Progenitor cell of endocrine pancreas (in vitro differentiated cells): ENCODE data around the gene NUDT21. TPM values are rescaled to one million over a fixed set of nuclear protein-coding genes. Genes with fewer than 3 reads are reported as not detected.

Source experiments
- DNase-seq: peaks from one replicate; pipeline ENCODE4 v3.0.0; 2021; ENCODE audit warnings: low spot score; ENCODE audit not compliant: unreplicated experiment
- H3K27ac Mint-ChIP-seq: 2 replicates; pipeline ENCODE4 v1.8.0; 2021; ENCODE audit warnings: mild to moderate bottlenecking, moderate library complexity, mixed read lengths
- H3K27me3 Mint-ChIP-seq: 2 replicates; pipeline ENCODE4 v1.8.0; 2021; ENCODE audit warnings: mixed read lengths
- H3K36me3 Mint-ChIP-seq: 2 replicates; pipeline ENCODE4 v1.8.0; 2022; ENCODE audit warnings: mixed read lengths; ENCODE audit not compliant: insufficient read depth
- H3K4me1 Mint-ChIP-seq: 2 replicates; pipeline ENCODE4 v1.8.0; 2021; ENCODE audit warnings: low read depth, mixed read lengths
- H3K4me3 Mint-ChIP-seq: 2 replicates; pipeline ENCODE4 v1.8.0; 2021; ENCODE audit warnings: low read depth, mild to moderate bottlenecking, moderate library complexity, mixed read lengths
- H3K9me3 Mint-ChIP-seq: 2 replicates; pipeline ENCODE4 v1.8.0; 2021; ENCODE audit warnings: low read depth, mixed read lengths
- total RNA-seq: library from RNA; stranded (reverse); gene quantifications from 2 replicates; pipeline ENCODE4 v1.2.1, GENCODE V29; 2021
- TF ChIP-seq, protein P1 (sequence below): fragments of 200-600 bp; sonication (generic); IDR thresholded peaks from one replicate; pipeline ENCODE4 v1.5.0; 2021; ENCODE audit warnings: antibody characterized with exemption, mild to moderate bottlenecking; ENCODE audit not compliant: unreplicated experiment

NUDT21 gene
- total RNA-seq, 1 donor from 2014 or later = 139 TPM

- H3K27ac Mint-ChIP-seq = peak overlapping the region; percentile 95
- TF ChIP-seq, protein P1, sequence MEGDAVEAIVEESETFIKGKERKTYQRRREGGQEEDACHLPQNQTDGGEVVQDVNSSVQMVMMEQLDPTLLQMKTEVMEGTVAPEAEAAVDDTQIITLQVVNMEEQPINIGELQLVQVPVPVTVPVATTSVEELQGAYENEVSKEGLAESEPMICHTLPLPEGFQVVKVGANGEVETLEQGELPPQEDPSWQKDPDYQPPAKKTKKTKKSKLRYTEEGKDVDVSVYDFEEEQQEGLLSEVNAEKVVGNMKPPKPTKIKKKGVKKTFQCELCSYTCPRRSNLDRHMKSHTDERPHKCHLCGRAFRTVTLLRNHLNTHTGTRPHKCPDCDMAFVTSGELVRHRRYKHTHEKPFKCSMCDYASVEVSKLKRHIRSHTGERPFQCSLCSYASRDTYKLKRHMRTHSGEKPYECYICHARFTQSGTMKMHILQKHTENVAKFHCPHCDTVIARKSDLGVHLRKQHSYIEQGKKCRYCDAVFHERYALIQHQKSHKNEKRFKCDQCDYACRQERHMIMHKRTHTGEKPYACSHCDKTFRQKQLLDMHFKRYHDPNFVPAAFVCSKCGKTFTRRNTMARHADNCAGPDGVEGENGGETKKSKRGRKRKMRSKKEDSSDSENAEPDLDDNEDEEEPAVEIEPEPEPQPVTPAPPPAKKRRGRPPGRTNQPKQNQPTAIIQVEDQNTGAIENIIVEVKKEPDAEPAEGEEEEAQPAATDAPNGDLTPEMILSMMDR = no peak
Observed at GRCh38 chr16:56423584-56424403, 27.3 kb downstream of the NUDT21 start.

GRCh38 chr16:56422896-56423441, 28.2 kb downstream of the NUDT21 start:
- no peaks in the 10 kb centered on the region for H3K27me3 Mint-ChIP-seq
- peaks cover 31% of the 10 kb centered on the region for H3K4me1 Mint-ChIP-seq
- peak overlapping the region; percentile 14 for H3K4me3 Mint-ChIP-seq
- H3K9me3 Mint-ChIP-seq = no peaks in the 10 kb centered on the region
- no peak overlapping the region for H3K27ac Mint-ChIP-seq
- no peak for DNase-seq
- H3K36me3 Mint-ChIP-seq = no peaks in the 10 kb centered on the region
- TF ChIP-seq, protein P1 = no peak

More at GRCh38 chr16:56423584-56424403, 27.3 kb downstream of the NUDT21 start:
- Mint-ChIP-seq H3K4me1 (peaks cover 31% of the 10 kb centered on the region), H3K4me3 (peak overlapping the region; percentile 86), H3K27me3 (no peaks in the 10 kb centered on the region), H3K36me3 (no peaks in the 10 kb centered on the region), H3K9me3 (no peaks in the 10 kb centered on the region)
- no peak for DNase-seq

DNA sequence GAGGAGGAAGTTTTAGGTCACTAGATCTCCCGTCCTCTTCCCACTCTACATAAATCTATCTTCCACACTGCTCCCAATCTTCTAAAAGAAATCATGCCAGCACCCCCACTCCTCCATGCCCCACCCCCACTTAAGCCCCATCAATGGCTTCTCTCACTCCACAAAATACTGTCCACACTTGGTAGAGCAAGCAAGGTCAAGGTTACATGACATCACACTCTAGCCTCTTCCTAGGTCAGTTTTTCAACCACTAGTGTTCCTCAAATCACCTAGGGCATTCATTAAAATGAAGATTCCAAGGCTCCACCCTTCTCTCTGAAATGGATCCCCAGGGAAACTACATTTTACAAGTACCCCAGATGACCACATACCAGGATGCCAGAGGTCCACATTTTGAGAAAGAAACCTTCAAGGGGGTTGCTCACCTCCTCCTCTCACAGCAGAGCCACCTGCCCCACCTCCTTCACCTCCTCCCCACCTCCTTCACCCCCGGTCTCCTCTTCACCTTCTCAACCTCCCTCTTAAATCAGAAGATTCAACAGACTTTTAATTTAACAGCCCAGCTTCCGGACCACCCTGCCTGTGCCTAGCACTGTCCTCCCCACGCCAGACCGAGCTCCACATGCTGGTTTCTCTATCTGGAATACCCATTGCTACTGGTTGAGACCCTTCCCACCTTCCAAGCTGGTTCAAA, 29.0 kb downstream of the NUDT21 start:
- H3K4me1 Mint-ChIP-seq = peaks cover 31% of the 10 kb centered on the region
- peak overlapping the region; percentile 33 for H3K4me3 Mint-ChIP-seq
- TF ChIP-seq, protein P1 = no peak
- H3K27ac Mint-ChIP-seq = peak overlapping the region; percentile 89
- no peak for DNase-seq
- H3K36me3 Mint-ChIP-seq = no peaks in the 10 kb centered on the region
- no peaks in the 10 kb centered on the region for H3K27me3 Mint-ChIP-seq
- no peaks in the 10 kb centered on the region for H3K9me3 Mint-ChIP-seq

DNA sequence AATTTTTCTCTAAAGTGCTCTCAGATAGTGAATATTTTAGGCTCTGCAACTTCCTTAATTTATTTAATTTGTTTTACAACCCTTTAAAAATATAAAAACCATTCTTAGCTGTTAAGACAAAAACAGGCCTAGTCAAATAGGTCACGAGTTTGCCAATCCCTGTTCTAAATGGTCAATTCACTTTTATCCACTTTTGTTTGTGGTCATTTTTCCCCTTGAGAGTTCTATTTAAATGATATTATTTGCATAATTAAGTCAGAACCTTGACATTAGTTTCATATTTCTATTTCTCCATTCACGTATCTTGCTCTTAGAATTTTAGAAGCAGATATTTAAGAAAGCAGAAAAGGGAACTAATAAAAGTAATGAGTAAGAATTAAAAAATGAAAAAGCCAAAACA, 29.8 kb downstream of the NUDT21 start:
- no peak overlapping the region for H3K27ac Mint-ChIP-seq
- peaks cover 31% of the 10 kb centered on the region for H3K4me1 Mint-ChIP-seq
- H3K36me3 Mint-ChIP-seq = no peaks in the 10 kb centered on the region
- no peaks in the 10 kb centered on the region for H3K27me3 Mint-ChIP-seq
- no peak overlapping the region for H3K4me3 Mint-ChIP-seq
- TF ChIP-seq, protein P1 = no peak
- no peak for DNase-seq
- H3K9me3 Mint-ChIP-seq = no peaks in the 10 kb centered on the region

DNA sequence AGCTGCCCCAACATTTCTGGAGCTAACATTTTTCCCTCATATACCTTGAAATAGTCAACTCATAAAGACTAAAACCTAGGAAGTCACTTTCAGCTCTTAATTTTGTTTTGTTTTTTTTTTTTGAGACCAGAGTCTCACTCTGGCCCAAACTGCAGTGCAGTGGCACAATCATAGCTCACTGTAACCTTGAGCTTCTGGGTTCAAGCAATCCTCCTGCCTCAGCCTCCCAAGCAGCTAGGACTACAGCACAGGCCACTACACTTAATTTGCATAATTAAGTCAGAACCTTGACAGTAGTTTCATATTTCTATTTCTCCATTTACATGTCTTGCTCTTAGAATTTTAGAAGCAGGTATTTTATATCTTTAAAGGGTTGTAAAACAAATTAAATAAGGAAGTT, 30.5 kb downstream of the NUDT21 start:
- no peaks in the 10 kb centered on the region for H3K9me3 Mint-ChIP-seq
- peak overlapping the region; percentile 71 for H3K27ac Mint-ChIP-seq
- TF ChIP-seq, protein P1 = no peak
- no peaks in the 10 kb centered on the region for H3K36me3 Mint-ChIP-seq
- DNase-seq = no peak
- no peak overlapping the region for H3K4me3 Mint-ChIP-seq
- no peaks in the 10 kb centered on the region for H3K27me3 Mint-ChIP-seq
- H3K4me1 Mint-ChIP-seq = peaks cover 26% of the 10 kb centered on the region
